BLaER1 (cell line): ENCODE data around the gene GRM8.

ENCODE experiments used
- H3K27ac ChIP-seq: shearing (Covaris generic); formaldehyde crosslinking; 2 replicates; pipeline ENCODE4 v1.8.1; 2022
- H3K27me3 ChIP-seq: shearing (Covaris generic); formaldehyde crosslinking; 2 replicates; pipeline ENCODE4 v1.8.1; 2022
- H3K36me3 ChIP-seq: shearing (Covaris generic); formaldehyde crosslinking; 2 replicates; pipeline ENCODE4 v1.8.1; 2022
- H3K4me1 ChIP-seq: shearing (Covaris generic); formaldehyde crosslinking; 2 replicates; pipeline ENCODE4 v1.8.1; 2022
- H3K4me2 ChIP-seq: shearing (Covaris generic); formaldehyde crosslinking; 2 replicates; pipeline ENCODE4 v1.8.1; 2022
- H3K4me3 ChIP-seq: shearing (Covaris generic); formaldehyde crosslinking; 2 replicates; pipeline ENCODE4 v1.8.1; 2022
- H3K9ac ChIP-seq: shearing (Covaris generic); formaldehyde crosslinking; 2 replicates; pipeline ENCODE4 v1.8.1; 2022
- H3K9me3 ChIP-seq: shearing (Covaris generic); formaldehyde crosslinking; 2 replicates; pipeline ENCODE4 v1.8.1; 2022
- H4K20me1 ChIP-seq: shearing (Covaris generic); formaldehyde crosslinking; 2 replicates; pipeline ENCODE4 v1.8.1; 2022
- Cebpa-rat ChIP-seq: shearing (Covaris generic); IDR thresholded peaks from 2 replicates; pipeline ENCODE4 v1.8.1; 2022

Gene GRM8

DNA sequence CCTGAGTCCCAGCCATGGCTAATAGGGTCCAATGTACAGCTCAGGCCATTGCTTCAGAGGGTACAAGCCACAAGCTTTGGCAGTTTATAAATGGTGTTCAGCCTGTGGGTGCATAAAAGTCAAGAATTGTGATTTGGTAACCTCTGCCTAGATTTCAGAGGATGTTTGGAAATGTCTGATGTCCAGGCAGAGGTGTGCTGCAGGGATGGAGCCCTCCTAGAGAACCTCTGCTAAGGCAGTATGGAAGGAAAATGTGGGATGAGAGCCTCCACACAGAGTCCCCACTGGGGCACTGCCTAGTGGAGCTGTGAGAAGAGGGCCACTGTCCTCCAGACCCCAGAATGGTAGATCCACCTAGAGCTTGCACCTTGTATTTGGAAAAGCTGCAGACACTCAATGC lies 779.9 kb downstream of the GRM8 start:
- no peaks in the 10 kb centered on the region for H3K27me3 ChIP-seq
- no peak overlapping the region for H3K27ac ChIP-seq
- no peaks in the 10 kb centered on the region for H4K20me1 ChIP-seq
- H3K9ac ChIP-seq, result no peak overlapping the region
- H3K4me2 ChIP-seq, result no peak overlapping the region
- no peaks in the 10 kb centered on the region for H3K36me3 ChIP-seq
- H3K9me3 ChIP-seq, result peaks cover 24% of the 10 kb centered on the region
- no peak for TF ChIP-seq Cebpa-rat
- H3K4me1 ChIP-seq, result no peaks in the 10 kb centered on the region
- H3K4me3 ChIP-seq, result no peak overlapping the region

GRCh38 chr7:126462405-126462804 lies 790.3 kb downstream of the GRM8 start:
- H3K4me2 ChIP-seq, result no peak overlapping the region
- no peak overlapping the region for H3K9ac ChIP-seq
- no peak overlapping the region for H3K4me3 ChIP-seq
- H4K20me1 ChIP-seq, result no peaks in the 10 kb centered on the region
- no peak for TF ChIP-seq Cebpa-rat
- H3K36me3 ChIP-seq, result no peaks in the 10 kb centered on the region
- no peaks in the 10 kb centered on the region for H3K27me3 ChIP-seq
- no peaks in the 10 kb centered on the region for H3K4me1 ChIP-seq
- no peaks in the 10 kb centered on the region for H3K9me3 ChIP-seq
- no peak overlapping the region for H3K27ac ChIP-seq

- no peaks in the 10 kb centered on the region for H4K20me1 ChIP-seq
- H3K4me1 ChIP-seq, result no peaks in the 10 kb centered on the region
- no peak overlapping the region for H3K4me3 ChIP-seq
- H3K9me3 ChIP-seq, result no peaks in the 10 kb centered on the region
- H3K9ac ChIP-seq, result no peak overlapping the region
- no peak overlapping the region for H3K27ac ChIP-seq
- TF ChIP-seq Cebpa-rat, result no peak
- H3K27me3 ChIP-seq, result no peaks in the 10 kb centered on the region
- H3K4me2 ChIP-seq, result no peak overlapping the region
- H3K36me3 ChIP-seq, result no peaks in the 10 kb centered on the region
These were observed 792.1 kb downstream of the GRM8 start for GRCh38 chr7:126460664-126461063.

DNA sequence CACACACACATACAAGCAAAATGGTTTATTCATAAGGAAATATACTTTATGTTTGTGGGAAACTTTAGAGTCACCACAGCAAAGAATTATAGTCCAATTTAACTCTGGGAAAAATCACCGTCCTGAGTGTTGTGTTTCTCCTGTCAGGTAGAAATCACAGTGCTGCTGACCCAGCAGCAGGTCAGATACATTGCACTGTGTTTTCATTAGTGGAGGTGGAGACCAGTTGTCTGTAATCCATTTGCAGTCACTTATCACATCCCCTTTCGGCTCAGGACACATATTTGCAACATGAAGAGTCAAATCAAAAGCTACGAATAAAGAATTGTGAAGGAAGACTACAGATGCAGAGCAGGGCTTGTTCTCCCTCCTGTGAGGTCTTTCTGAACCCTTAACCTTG lies 799.6 kb downstream of the GRM8 start:
- no peaks in the 10 kb centered on the region for H3K4me1 ChIP-seq
- no peaks in the 10 kb centered on the region for H3K36me3 ChIP-seq
- H3K4me3 ChIP-seq, result no peak overlapping the region
- H3K9me3 ChIP-seq, result no peaks in the 10 kb centered on the region
- no peak overlapping the region for H3K4me2 ChIP-seq
- H3K27ac ChIP-seq, result no peak overlapping the region
- H3K9ac ChIP-seq, result no peak overlapping the region
- no peaks in the 10 kb centered on the region for H4K20me1 ChIP-seq
- TF ChIP-seq Cebpa-rat, result no peak
- no peaks in the 10 kb centered on the region for H3K27me3 ChIP-seq

DNA sequence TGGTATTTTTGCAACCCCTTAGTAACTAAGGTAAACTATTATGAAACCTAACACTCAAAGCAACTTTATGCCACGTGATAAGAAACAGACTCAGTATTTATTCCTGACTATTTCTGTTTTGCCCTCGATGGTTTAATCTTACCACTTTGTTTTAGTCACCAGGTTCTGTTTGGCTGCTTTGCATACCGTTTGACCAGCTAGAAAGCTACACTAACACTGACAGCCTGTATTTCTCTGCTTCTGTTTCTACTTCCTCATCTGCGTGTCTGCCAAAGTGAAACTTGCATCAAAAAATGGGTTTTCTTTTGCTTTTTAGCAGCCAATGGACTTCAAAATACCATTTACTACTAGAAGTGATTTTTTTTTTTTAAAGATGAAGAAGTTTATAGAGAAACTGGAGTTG lies 802.5 kb downstream of the GRM8 start:
- Histone ChIP-seq H4K20me1 (no peaks in the 10 kb centered on the region), H3K27ac (no peak overlapping the region), H3K9me3 (no peaks in the 10 kb centered on the region), H3K4me2 (no peak overlapping the region), H3K27me3 (no peaks in the 10 kb centered on the region), H3K36me3 (no peaks in the 10 kb centered on the region), H3K4me3 (no peak overlapping the region), H3K9ac (no peak overlapping the region), H3K4me1 (peaks cover 7% of the 10 kb centered on the region; the same call in 1 of the 2 replicates)
- no peak for TF ChIP-seq Cebpa-rat

DNA sequence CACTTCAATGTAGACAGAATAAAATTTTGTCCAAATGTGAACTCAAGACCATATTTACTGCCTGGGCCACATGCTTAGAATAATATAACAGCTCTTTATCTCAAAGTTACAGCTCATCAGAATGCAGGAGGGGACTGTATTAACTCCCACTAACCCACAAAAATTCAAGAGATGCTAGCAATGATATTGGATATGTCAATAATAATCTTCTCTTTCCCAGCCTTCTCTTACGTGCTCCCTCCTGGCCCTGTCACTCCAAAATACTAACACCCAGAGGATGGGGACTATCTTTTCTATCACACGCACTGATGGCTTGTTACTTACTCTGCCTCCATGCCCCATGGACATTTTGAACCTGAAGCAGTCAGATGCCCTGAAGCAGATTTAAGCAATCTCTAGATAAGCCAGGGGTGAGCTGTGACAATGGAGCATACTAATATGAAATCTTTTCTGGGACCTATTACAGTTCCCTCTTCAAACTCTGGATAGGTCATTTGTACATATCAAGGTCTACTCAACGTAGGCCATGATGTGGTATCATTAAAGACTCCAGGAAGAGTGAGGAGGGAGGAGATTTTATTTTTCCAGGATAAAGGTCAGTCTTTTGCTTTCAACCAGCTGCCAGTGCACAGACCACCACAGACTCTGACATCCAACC lies 803.0 kb downstream of the GRM8 start:
- Histone ChIP-seq H3K9ac (no peak overlapping the region), H3K36me3 (no peaks in the 10 kb centered on the region), H3K27me3 (no peaks in the 10 kb centered on the region), H3K4me1 (peaks cover 7% of the 10 kb centered on the region; the same call in 1 of the 2 replicates), H4K20me1 (no peaks in the 10 kb centered on the region), H3K4me3 (no peak overlapping the region), H3K9me3 (no peaks in the 10 kb centered on the region), H3K4me2 (no peak overlapping the region), H3K27ac (no peak overlapping the region)
- TF ChIP-seq Cebpa-rat, result no peak

- Histone ChIP-seq H3K4me1 (peaks cover 7% of the 10 kb centered on the region; the same call in 1 of the 2 replicates), H3K27me3 (no peaks in the 10 kb centered on the region), H4K20me1 (no peaks in the 10 kb centered on the region), H3K36me3 (no peaks in the 10 kb centered on the region), H3K27ac (no peak overlapping the region), H3K4me2 (no peak overlapping the region), H3K9ac (no peak overlapping the region), H3K4me3 (no peak overlapping the region), H3K9me3 (no peaks in the 10 kb centered on the region)
- no peak for TF ChIP-seq Cebpa-rat
These were observed 804.8 kb downstream of the GRM8 start for GRCh38 chr7:126447984-126448383.

DNA sequence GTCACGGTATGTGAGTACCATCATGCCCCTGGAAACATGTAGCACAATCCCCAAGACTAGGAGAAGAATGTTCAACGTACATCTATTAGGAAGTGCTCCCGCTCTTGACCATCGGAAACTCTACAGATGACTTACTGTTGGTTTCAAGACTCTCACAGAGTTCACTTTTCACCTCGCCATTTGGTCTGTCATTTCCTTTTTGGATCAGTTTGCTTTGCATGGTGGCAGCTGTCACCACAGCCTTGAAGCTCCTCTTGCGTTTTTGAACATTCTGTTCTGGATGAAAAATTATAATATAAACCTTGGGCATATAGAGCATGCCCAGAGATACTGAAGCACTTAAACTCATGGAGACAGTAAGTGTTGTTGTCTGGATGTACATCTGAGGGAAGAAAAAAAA lies 806.8 kb downstream of the GRM8 start:
- Histone ChIP-seq H3K4me1 (peaks cover 7% of the 10 kb centered on the region; the same call in 1 of the 2 replicates), H3K4me2 (no peak overlapping the region)

DNA sequence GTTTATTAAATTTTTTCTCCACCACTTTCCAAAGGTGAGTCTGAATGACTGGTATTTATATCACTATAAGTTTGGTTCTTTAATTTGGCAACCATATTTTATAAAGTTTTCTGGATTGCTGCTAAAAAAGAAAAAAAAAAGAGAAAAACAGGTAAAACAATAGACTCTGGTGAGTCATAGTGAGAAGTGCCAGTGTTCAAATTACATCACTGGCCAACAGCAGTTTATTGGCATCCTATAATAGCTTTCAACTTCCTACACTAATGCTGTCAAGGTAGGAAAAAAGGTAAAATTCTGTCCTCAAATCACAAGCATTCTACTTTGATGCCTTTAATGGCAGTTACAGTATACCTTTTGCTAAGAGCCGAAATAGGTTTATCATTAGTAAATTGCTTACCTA lies 808.8 kb downstream of the GRM8 start:
- Histone ChIP-seq H3K27me3 (no peaks in the 10 kb centered on the region), H3K4me1 (peaks cover 7% of the 10 kb centered on the region; the same call in 1 of the 2 replicates)

More for the DNA sequence above, 806.8 kb downstream of the GRM8 start:
- no peak overlapping the region for H3K4me3 ChIP-seq
- no peak overlapping the region for H3K9ac ChIP-seq
- H3K27me3 ChIP-seq, result no peaks in the 10 kb centered on the region
- H3K9me3 ChIP-seq, result no peaks in the 10 kb centered on the region
- no peaks in the 10 kb centered on the region for H4K20me1 ChIP-seq
- H3K27ac ChIP-seq, result no peak overlapping the region
- no peak for TF ChIP-seq Cebpa-rat
- no peaks in the 10 kb centered on the region for H3K36me3 ChIP-seq

DNA sequence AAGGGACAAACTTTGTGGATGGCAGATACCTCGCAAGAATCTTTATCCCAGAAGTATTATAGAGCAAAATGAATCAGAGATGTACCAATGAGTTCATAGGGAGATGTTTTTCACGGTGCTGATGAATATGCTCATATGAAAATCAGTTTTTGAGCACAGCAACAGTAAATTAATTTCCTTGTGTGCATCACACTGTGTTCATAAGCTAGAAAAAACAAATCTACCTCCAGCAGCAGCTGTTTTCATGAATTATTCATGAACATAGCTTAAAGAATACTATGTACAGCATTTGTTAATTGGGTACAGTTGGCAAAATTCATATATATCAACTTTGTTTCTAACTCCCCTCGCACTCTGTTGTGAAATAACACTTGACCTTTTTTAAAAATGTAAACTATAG lies 809.8 kb downstream of the GRM8 start:
- H3K4me3 ChIP-seq, result no peak overlapping the region
- no peaks in the 10 kb centered on the region for H4K20me1 ChIP-seq
- H3K27me3 ChIP-seq, result no peaks in the 10 kb centered on the region
- peaks cover 7% of the 10 kb centered on the region; the same call in 1 of the 2 replicates for H3K4me1 ChIP-seq
- H3K36me3 ChIP-seq, result no peaks in the 10 kb centered on the region
- no peak overlapping the region for H3K4me2 ChIP-seq
- H3K9me3 ChIP-seq, result no peaks in the 10 kb centered on the region
- no peak overlapping the region for H3K27ac ChIP-seq
- TF ChIP-seq Cebpa-rat, result no peak
- H3K9ac ChIP-seq, result no peak overlapping the region

More for the DNA sequence above, 808.8 kb downstream of the GRM8 start:
- H3K4me3 ChIP-seq, result no peak overlapping the region
- H3K9ac ChIP-seq, result no peak overlapping the region
- no peak overlapping the region for H3K27ac ChIP-seq
- H3K36me3 ChIP-seq, result no peaks in the 10 kb centered on the region
- no peak overlapping the region for H3K4me2 ChIP-seq
- H3K9me3 ChIP-seq, result no peaks in the 10 kb centered on the region
- no peak for TF ChIP-seq Cebpa-rat
- H4K20me1 ChIP-seq, result no peaks in the 10 kb centered on the region

- no peaks in the 10 kb centered on the region for H3K4me1 ChIP-seq
- H4K20me1 ChIP-seq, result no peaks in the 10 kb centered on the region
- H3K4me2 ChIP-seq, result no peak overlapping the region
- H3K9ac ChIP-seq, result no peak overlapping the region
- H3K4me3 ChIP-seq, result no peak overlapping the region
- H3K27ac ChIP-seq, result no peak overlapping the region
- H3K9me3 ChIP-seq, result no peaks in the 10 kb centered on the region
- no peaks in the 10 kb centered on the region for H3K27me3 ChIP-seq
- TF ChIP-seq Cebpa-rat, result no peak
- H3K36me3 ChIP-seq, result no peaks in the 10 kb centered on the region
These were observed 811.0 kb downstream of the GRM8 start for GRCh38 chr7:126441745-126442144.
